Loucy (cell line): ENCODE results near the gene TRAF6.

Experiments used
- H2AFZ ChIP-seq: fragments of 200-600 bp; sonication (generic); 2 replicates; pipeline ENCODE4 v1.6.0; 2016; ENCODE audit warnings: antibody characterized with exemption, mild to moderate bottlenecking, low read length, moderate library complexity
- H3F3A ChIP-seq: fragments of 200-600 bp; 2 replicates; pipeline ENCODE4 v1.6.0; 2016; ENCODE audit warnings: antibody characterized with exemption, low read depth, mild to moderate bottlenecking
- H3K27me3 ChIP-seq: fragments of 200-600 bp; sonication (generic); 2 replicates; pipeline ENCODE4 v1.6.1; 2014; ENCODE audit warnings: low read length, mild to moderate bottlenecking; ENCODE audit not compliant: insufficient read depth, poor library complexity, severe bottlenecking
- H3K36me3 ChIP-seq: fragments of 200-600 bp; sonication (generic); 2 replicates; pipeline ENCODE4 v1.6.1; 2016; ENCODE audit warnings: low read length; ENCODE audit not compliant: insufficient read depth
- H3K4me1 ChIP-seq: fragments of 200-600 bp; sonication (generic); 2 replicates; pipeline ENCODE4 v1.5.1; 2014; ENCODE audit warnings: low read length, mild to moderate bottlenecking; ENCODE audit not compliant: insufficient read depth, poor library complexity, severe bottlenecking
- H3K4me2 ChIP-seq: fragments of 200-600 bp; sonication (generic); 2 replicates; pipeline ENCODE4 v1.6.0; 2014; ENCODE audit warnings: antibody characterized with exemption, low read length, low read depth, mild to moderate bottlenecking; ENCODE audit not compliant: poor library complexity, severe bottlenecking
- H3K4me3 ChIP-seq: fragments of 200-600 bp; sonication (generic); 2 replicates; pipeline ENCODE4 v1.5.1; 2014; ENCODE audit warnings: low read length, mild to moderate bottlenecking, mixed read lengths; ENCODE audit not compliant: poor library complexity, severe bottlenecking
- H3K79me2 ChIP-seq: fragments of 200-600 bp; sonication (generic); 2 replicates; pipeline ENCODE4 v1.6.1; 2014; ENCODE audit warnings: low read length; ENCODE audit not compliant: insufficient read depth
- H3K9ac ChIP-seq: fragments of 200-600 bp; sonication (generic); 2 replicates; pipeline ENCODE4 v1.6.0; 2014; ENCODE audit warnings: mild to moderate bottlenecking, low read depth, low read length, moderate library complexity; ENCODE audit not compliant: poor library complexity, severe bottlenecking
- H3K9me2 ChIP-seq: fragments of 200-600 bp; sonication (generic); replicated peaks from 2 replicates; pipeline ENCODE4 v1.6.1; 2016; ENCODE audit warnings: low read depth, low read length, mixed read lengths
- H3K9me3 ChIP-seq: fragments of 200-600 bp; sonication (generic); 2 replicates; pipeline ENCODE4 v1.6.1; 2014; ENCODE audit warnings: mild to moderate bottlenecking, antibody characterized with exemption, low read length, low read depth; ENCODE audit not compliant: insufficient read depth
- H4K20me1 ChIP-seq: fragments of 200-600 bp; sonication (generic); 2 replicates; pipeline ENCODE4 v1.6.0; 2014; ENCODE audit warnings: antibody characterized with exemption, low read length, mild to moderate bottlenecking; ENCODE audit not compliant: insufficient read depth, poor library complexity, severe bottlenecking
- EZH2phosphoT487 ChIP-seq: fragments of 200-600 bp; IDR thresholded peaks from 2 replicates; pipeline ENCODE4 v1.6.1; 2018; ENCODE audit warnings: antibody characterized with exemption, mild to moderate bottlenecking, moderate library complexity, borderline replicate concordance
- TF ChIP-seq, protein P1 (sequence below): fragments of 200-600 bp; sonication (generic); conservative IDR thresholded peaks from 2 replicates; pipeline ENCODE4 v1.5.1; 2014; ENCODE audit warnings: mild to moderate bottlenecking, antibody characterized with exemption, low read length

The TRAF6 gene

DNA sequence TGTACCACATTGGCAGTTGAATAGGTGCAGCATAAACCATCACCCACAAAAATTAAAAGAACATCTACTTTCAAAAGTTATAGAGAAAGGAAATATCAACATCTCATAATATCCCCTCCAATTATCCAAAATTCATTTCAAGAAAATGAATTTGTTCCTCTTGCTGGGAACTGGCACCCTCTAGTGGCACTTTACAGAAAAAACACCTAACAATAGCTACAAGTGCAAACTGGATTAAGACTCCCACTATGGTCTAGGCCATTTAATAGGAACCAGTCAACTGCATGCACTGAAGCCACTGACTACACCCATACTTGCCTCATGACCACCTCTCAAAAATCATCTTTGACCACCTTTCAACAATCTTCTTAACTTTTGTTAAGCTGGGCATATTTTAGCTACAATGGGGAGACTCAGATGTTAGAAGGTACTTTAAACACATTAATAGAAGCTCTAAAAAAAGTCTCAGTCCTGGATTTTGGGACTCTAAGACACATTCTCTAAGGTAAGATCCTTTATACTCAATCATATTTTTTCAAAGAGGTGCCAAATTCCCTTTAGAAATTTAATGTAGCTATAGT lies 17.3 kb downstream of the TRAF6 start:
- Histone ChIP-seq H3K4me1 (peaks cover 17% of the 10 kb centered on the region), H3K27me3 (no peaks in the 10 kb centered on the region), H2AFZ (no peak overlapping the region), H3K79me2 (peaks cover 14% of the 10 kb centered on the region; the same call in 1 of the 2 replicates), H3K4me3 (no peak overlapping the region), H3K36me3 (peaks cover 74% of the 10 kb centered on the region), H4K20me1 (no peaks in the 10 kb centered on the region), H3K4me2 (no peak overlapping the region), H3K9ac (no peak overlapping the region), H3K9me2 (no peaks in the 10 kb centered on the region), H3F3A (peaks cover 19% of the 10 kb centered on the region), H3K9me3 (no peaks in the 10 kb centered on the region)
- TF ChIP-seq, protein P1, sequence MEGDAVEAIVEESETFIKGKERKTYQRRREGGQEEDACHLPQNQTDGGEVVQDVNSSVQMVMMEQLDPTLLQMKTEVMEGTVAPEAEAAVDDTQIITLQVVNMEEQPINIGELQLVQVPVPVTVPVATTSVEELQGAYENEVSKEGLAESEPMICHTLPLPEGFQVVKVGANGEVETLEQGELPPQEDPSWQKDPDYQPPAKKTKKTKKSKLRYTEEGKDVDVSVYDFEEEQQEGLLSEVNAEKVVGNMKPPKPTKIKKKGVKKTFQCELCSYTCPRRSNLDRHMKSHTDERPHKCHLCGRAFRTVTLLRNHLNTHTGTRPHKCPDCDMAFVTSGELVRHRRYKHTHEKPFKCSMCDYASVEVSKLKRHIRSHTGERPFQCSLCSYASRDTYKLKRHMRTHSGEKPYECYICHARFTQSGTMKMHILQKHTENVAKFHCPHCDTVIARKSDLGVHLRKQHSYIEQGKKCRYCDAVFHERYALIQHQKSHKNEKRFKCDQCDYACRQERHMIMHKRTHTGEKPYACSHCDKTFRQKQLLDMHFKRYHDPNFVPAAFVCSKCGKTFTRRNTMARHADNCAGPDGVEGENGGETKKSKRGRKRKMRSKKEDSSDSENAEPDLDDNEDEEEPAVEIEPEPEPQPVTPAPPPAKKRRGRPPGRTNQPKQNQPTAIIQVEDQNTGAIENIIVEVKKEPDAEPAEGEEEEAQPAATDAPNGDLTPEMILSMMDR = peak; percentile 92
- TF ChIP-seq EZH2phosphoT487 = no peak

DNA sequence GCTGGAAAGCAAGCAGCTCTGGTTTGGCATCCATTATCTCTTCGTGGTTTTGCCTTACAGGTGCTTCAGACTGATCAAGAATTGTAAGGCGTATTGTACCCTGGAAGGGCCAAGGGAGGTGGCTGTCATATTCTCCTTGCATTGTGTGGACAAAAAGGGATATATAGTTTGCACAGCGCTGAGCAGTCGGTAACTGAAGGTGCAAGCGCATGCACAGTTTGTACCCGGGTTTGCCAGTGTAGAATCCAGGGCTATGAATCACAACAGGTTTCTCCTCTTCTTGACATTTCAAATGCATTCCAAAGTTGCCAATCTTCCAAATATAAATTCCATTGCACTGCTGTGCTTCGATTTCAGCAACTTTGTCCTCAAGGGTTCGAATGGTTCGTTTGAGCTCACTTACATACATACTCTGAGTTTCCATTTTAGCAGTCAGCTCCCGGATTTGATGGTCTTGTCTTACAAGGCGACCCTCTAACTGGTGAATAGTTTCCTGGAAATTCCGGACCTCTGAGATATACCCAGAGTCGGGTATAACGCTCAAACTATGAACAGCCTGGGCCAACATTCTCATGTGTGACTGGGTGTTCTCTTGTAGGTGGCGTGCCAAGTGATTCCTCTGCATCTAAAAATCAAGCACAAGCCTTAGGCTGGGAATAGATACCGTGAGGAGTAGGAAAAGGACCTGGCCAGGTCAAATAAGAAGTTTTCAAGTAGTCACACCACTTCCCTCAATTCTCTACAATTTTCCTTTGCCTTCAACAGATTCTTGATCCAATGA lies 19.9 kb downstream of the TRAF6 start:
- H3K9ac ChIP-seq = no peak overlapping the region
- no peaks in the 10 kb centered on the region for H3K9me3 ChIP-seq
- no peaks in the 10 kb centered on the region for H3K9me2 ChIP-seq
- no peak for TF ChIP-seq EZH2phosphoT487
- TF ChIP-seq, protein P1 = no peak
- peaks cover 65% of the 10 kb centered on the region for H3K36me3 ChIP-seq
- no peaks in the 10 kb centered on the region for H3K27me3 ChIP-seq
- H3K4me3 ChIP-seq = no peak overlapping the region
- peaks cover 17% of the 10 kb centered on the region; the same call in 1 of the 2 replicates for H3K79me2 ChIP-seq
- no peaks in the 10 kb centered on the region for H4K20me1 ChIP-seq
- H3K4me1 ChIP-seq = peaks cover 37% of the 10 kb centered on the region
- H3F3A ChIP-seq = peaks cover 28% of the 10 kb centered on the region
- H3K4me2 ChIP-seq = no peak overlapping the region
- no peak overlapping the region for H2AFZ ChIP-seq

- Histone ChIP-seq H3K79me2 (peaks cover 17% of the 10 kb centered on the region; the same call in 1 of the 2 replicates), H3K4me2 (peak overlapping the region; percentile 88), H4K20me1 (no peaks in the 10 kb centered on the region), H2AFZ (no peak overlapping the region), H3K9me3 (no peaks in the 10 kb centered on the region), H3K9me2 (no peaks in the 10 kb centered on the region), H3K4me3 (peak overlapping the region; percentile 58), H3K27me3 (no peaks in the 10 kb centered on the region), H3K36me3 (peaks cover 52% of the 10 kb centered on the region), H3K9ac (peak overlapping the region; percentile 61), H3K4me1 (peaks cover 41% of the 10 kb centered on the region), H3F3A (peaks cover 23% of the 10 kb centered on the region)
- TF ChIP-seq EZH2phosphoT487 = no peak
- TF ChIP-seq, protein P1 = no peak
These were observed 22.0 kb downstream of the TRAF6 start for GRCh38 chr11:36488096-36488495.
